GM13977 (cell line): Measurements from ENCODE around the gene CTU2.

Experiments used
- DNase-seq: peaks from one replicate; pipeline ENCODE4 v3.0.0; 2012; ENCODE audit warnings: low spot score
- in situ Hi-C: fragments of 300-500 bp; cut with MboI; formaldehyde crosslinking; loops from one replicate; pipeline ENCODE4 v1.12.0; 2022; ENCODE audit warnings: low sequenced_read_pairs, low pct_unique_long_range_greater_than_20kb, mixed read lengths, inconsistent platforms; ENCODE audit not compliant: unreplicated experiment
- TF ChIP-seq, protein P1 (sequence below): IDR thresholded peaks from 2 replicates; pipeline ENCODE4 v1.5.1; 2012; ENCODE audit warnings: mild to moderate bottlenecking, control low read depth; ENCODE audit not compliant: insufficient read depth; ENCODE audit errors: extremely low read depth, missing control alignments

Gene CTU2

DNA sequence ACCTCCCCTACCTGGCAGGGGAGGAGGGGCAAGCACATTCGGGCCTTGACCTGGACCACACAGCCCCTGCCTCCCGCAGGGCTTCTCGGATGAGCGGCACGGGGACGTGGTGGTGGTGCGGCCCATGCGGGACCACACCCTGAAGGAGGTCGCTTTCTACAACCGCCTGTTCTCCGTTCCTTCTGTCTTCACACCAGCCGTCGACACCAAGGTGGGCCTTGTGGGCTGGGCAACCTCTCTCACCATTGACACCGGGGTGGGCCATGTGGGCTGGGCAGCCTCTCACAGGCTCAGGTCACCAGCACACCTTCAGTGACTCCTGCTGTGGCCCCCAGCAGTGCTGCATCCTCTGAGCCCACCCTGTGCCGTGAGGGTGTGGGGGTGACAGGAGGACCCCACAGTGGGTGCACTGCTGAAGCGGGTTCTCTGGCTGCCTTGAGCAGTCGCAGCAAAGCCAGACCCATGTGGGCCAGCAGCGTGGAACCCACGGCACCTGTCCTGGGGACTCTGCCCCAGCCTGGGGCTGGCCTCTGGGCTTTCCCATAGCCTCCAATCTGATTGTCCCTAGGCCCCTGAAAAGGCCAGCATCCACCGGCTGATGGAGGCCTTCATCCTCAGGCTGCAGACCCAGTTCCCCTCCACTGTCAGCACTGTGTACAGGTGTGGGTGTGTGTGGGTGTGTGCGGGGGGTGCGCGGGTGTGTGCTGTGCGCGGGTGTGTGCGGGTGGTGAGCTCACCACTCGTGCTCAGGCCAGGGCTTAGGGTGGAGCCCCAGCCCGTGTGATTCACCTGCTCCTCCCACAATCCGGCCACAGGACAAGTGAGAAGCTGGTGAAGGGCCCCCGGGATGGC, 7.5 kb downstream of the CTU2 start:
- TF ChIP-seq, protein P1, sequence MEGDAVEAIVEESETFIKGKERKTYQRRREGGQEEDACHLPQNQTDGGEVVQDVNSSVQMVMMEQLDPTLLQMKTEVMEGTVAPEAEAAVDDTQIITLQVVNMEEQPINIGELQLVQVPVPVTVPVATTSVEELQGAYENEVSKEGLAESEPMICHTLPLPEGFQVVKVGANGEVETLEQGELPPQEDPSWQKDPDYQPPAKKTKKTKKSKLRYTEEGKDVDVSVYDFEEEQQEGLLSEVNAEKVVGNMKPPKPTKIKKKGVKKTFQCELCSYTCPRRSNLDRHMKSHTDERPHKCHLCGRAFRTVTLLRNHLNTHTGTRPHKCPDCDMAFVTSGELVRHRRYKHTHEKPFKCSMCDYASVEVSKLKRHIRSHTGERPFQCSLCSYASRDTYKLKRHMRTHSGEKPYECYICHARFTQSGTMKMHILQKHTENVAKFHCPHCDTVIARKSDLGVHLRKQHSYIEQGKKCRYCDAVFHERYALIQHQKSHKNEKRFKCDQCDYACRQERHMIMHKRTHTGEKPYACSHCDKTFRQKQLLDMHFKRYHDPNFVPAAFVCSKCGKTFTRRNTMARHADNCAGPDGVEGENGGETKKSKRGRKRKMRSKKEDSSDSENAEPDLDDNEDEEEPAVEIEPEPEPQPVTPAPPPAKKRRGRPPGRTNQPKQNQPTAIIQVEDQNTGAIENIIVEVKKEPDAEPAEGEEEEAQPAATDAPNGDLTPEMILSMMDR: no peak
- no peak for DNase-seq
- in situ Hi-C loops: no loop called here

DNA sequence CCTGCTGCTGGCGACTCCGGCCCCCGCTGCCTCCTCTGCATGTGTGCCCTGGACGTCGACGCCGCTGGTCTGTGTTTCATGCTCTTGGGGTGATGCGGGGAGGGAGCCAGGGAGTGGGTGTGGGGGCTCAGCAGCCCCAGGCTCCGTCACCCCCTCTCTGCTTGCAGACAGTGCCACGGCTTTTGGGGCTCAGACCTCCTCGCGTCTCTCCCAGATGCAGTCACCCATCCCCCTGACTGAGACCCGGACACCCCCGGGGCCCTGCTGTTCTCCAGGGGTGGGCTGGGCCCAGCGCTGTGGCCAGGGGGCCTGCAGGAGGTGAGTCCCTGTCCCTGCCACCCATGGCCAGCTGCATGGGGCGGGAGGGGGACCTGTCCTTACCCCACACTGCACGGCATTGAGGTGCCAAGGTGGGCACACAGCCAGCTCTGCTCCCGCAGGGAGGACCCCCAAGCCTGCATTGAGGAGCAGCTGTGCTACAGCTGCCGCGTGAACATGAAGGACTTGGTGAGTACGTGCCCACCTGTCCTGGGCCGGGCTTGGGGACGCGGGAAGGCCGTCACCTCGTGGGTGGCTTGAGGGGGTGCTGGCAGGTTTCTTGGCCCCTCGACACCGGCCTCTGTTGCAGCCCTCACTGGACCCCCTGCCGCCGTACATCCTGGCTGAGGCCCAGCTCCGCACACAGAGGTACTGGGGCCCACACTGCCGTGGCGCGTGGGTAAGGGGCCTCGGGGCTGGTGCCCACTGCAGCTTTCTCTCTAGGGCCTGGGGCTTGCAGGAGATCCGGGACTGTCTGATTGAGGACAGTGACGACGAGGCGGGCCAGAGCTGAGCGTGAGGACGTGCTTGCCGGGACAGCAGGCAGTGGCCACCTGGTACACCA, 8.4 kb downstream of the CTU2 start:
- TF ChIP-seq, protein P1: no peak
- in situ Hi-C loops: no loop called here
- DNase-seq: no peak

GRCh38 chr16:88715312-88716190, 9.2 kb downstream of the CTU2 start:
- in situ Hi-C loops: no loop called here
- TF ChIP-seq, protein P1: no peak
- no peak for DNase-seq

DNA sequence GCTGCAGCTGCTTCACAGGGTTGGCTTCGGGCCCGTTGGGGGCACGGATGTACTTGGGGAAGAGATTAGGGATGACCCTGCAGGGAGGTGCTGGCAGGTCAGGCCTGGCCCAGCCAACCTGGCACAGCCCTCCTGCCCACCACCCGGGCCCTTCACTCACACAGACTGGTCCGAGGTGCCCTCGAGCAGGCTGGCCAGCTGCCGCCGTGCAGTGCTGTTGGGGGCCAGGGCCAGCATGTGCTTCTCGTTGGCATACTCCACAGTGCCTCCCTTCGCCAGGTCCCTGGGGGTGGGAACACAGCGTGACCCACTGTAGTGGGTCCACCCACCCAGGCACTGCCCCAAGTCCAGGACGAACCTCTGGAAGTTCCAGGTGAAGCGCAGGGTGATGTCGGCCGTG, 9.9 kb downstream of the CTU2 start:
- in situ Hi-C loops: no loop called here
- DNase-seq: no peak
- TF ChIP-seq, protein P1: no peak

DNA sequence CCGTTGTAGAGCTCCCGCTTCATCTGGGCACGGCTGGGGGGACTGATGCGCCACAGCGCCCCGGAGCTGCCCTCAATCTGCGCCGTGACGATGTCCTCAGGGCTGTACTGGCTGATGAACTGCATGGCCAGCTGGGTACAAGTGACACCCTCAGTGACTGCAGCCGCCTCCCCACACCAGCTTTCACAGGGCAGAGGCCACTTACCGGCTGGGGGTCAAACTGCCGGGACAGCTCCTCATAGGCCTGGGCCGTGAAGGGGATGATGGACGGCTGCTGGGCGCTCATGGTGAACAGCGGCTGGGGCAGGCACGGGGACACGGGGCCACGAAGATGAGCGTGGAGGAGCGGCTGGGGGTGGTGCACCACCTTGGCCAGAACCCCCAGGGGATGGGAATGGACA, 10.3 kb downstream of the CTU2 start:
- TF ChIP-seq, protein P1: no peak
- in situ Hi-C loops: no loop called here
- DNase-seq: no peak

DNA sequence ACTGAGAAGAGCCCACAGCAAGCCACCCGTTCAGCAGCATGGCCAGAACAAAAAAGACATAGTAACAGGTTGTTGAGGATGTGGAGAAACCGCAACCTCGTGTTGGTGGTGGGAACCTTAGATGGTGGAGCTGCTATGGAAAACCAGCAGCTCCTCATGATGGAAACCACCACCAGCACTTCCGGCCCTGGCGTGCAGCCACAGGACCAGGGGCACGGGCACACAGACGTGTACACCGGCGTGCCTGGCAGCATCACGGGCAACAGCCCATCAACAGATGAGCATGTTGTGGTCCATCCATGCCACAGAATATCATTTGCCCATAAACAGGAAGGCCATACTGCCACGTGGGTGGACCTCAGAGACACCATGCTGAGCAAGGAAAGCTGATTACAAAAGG, 11.9 kb downstream of the CTU2 start:
- TF ChIP-seq, protein P1: no peak
- DNase-seq: no peak
- in situ Hi-C loops: no loop called here
